Astrocyte (in vitro differentiated cells and primary cell): ENCODE data around the gene KCNK6.

Experiments
- EZH2 ChIP-seq: IDR thresholded peaks from 2 replicates; pipeline ENCODE4 v1.6.1; 2012; ENCODE audit warnings: mild to moderate bottlenecking, low read length, inconsistent platforms; ENCODE audit not compliant: insufficient read depth
- TF ChIP-seq, protein P1 (sequence below): IDR thresholded peaks from 2 replicates; pipeline ENCODE4 v1.5.1; 2011; ENCODE audit warnings: low read depth, mild to moderate bottlenecking, inconsistent platforms, low read length, moderate library complexity; ENCODE audit not compliant: insufficient read depth

DNA sequence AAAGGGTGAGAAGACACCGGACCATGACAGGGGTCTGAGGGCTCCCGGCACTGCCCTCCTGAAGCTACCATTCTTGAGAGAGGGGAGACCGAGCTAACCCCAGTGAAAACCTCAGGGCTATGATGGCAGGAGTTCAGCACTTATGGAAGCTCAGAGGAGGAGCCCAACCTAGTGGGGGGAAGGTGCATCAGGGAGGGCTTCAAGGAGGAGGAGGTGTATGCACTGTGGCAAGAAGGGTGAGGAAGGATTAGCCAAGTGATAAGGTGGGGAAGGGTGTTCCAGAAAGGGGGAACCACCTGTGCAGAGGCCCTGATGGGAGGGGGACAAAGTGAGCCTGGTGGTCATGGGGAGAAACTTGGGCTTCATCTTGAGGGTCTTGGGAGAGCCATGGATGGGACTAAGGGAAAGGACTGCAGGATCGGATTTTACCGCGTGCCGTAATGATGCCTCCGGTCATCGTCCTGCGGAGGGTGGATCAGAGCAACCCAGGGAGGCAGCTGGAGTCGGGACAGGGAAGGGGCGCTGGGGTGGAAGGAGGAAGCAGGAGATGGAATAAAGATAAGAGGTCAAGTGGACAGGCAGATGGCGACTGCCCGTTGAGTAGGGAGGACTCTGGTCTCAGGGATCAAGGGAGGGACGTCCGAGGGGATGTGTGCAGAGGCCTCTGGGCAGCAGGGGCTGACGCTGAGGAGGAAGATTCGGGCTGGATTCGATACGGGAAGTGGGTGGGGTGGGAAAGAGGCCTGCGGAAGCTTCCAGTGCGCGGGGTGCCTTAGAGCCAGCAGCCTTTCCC lies 41.4 kb downstream of the KCNK6 start:
- TF ChIP-seq, protein P1, sequence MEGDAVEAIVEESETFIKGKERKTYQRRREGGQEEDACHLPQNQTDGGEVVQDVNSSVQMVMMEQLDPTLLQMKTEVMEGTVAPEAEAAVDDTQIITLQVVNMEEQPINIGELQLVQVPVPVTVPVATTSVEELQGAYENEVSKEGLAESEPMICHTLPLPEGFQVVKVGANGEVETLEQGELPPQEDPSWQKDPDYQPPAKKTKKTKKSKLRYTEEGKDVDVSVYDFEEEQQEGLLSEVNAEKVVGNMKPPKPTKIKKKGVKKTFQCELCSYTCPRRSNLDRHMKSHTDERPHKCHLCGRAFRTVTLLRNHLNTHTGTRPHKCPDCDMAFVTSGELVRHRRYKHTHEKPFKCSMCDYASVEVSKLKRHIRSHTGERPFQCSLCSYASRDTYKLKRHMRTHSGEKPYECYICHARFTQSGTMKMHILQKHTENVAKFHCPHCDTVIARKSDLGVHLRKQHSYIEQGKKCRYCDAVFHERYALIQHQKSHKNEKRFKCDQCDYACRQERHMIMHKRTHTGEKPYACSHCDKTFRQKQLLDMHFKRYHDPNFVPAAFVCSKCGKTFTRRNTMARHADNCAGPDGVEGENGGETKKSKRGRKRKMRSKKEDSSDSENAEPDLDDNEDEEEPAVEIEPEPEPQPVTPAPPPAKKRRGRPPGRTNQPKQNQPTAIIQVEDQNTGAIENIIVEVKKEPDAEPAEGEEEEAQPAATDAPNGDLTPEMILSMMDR: no peak
- TF ChIP-seq EZH2: no peak
